NCI-H146 treated with DMSO at 0.1 percent for 48 hours (cell line): ENCODE measurements around the gene ING1.
"Not testable (repeated sequence)": the region's sequence is repeated elsewhere in the genome, so short reads cannot be mapped to it uniquely, and the experiment has no call there.

ENCODE experiments used
- DNase-seq: peaks from one replicate; lab custom pipeline; 2025; ENCODE audit not compliant: unreplicated experiment; lab: John Stamatoyannopoulos, UW

ING1 gene

GRCh38 chr13:110713642-110713952 is at the start of gene ING1:
ING1 (plus strand) TSS chr13:110713700; CDS start chr13:110714150, 450 bp downstream.
- no peak for DNase-seq

- DNase-seq = no peak
These were observed 49.5 kb upstream of the ING1 start for GRCh38 chr13:110664041-110664440.

GRCh38 chr13:110664673-110665072 is 48.8 kb upstream of the ING1 start:
- DNase-seq = no peak

- no peak for DNase-seq
These were observed 47.8 kb upstream of the ING1 start for GRCh38 chr13:110665491-110666254.

- DNase-seq = no peak
These were observed 47.3 kb upstream of the ING1 start for GRCh38 chr13:110666255-110666533.

GRCh38 chr13:110669036-110669435 is 44.5 kb upstream of the ING1 start:
- no peak for DNase-seq

GRCh38 chr13:110669814-110670213 is 43.7 kb upstream of the ING1 start:
- not testable (repeated sequence) for DNase-seq

GRCh38 chr13:110676595-110677587 is 36.6 kb upstream of the ING1 start:
- DNase-seq = no peak

- no peak for DNase-seq
These were observed 35.6 kb upstream of the ING1 start for GRCh38 chr13:110677731-110678545.

- no peak for DNase-seq
These were observed 32.6 kb upstream of the ING1 start for GRCh38 chr13:110680852-110681251.

- DNase-seq = no peak
These were observed 31.5 kb upstream of the ING1 start for GRCh38 chr13:110681868-110682550.

- DNase-seq = no peak
These were observed 30.8 kb upstream of the ING1 start for GRCh38 chr13:110682746-110683145.

- no peak for DNase-seq
These were observed 30.2 kb upstream of the ING1 start for GRCh38 chr13:110683203-110683883.

GRCh38 chr13:110683921-110684320 is 29.6 kb upstream of the ING1 start:
- no peak for DNase-seq

- DNase-seq = no peak
These were observed 29.0 kb upstream of the ING1 start for GRCh38 chr13:110684388-110685056.

GRCh38 chr13:110685305-110686020 is 28.0 kb upstream of the ING1 start:
- no peak for DNase-seq

GRCh38 chr13:110687736-110688135 is 25.8 kb upstream of the ING1 start:
- DNase-seq = no peak

GRCh38 chr13:110689041-110689440 is 24.5 kb upstream of the ING1 start:
- no peak for DNase-seq

- DNase-seq = no peak
These were observed 23.8 kb upstream of the ING1 start for GRCh38 chr13:110689711-110690110.
